ENCODE data around the gene MBD2. TPM values are rescaled to one million over a fixed set of nuclear protein-coding genes. Genes with fewer than 3 reads are reported as not detected.

The MBD2 gene
- total and polyA plus RNA-seq, 2 donors (not counting 1 experiment from before 2014, with no cell fraction given) = 53.0 to 134 TPM

DNA sequence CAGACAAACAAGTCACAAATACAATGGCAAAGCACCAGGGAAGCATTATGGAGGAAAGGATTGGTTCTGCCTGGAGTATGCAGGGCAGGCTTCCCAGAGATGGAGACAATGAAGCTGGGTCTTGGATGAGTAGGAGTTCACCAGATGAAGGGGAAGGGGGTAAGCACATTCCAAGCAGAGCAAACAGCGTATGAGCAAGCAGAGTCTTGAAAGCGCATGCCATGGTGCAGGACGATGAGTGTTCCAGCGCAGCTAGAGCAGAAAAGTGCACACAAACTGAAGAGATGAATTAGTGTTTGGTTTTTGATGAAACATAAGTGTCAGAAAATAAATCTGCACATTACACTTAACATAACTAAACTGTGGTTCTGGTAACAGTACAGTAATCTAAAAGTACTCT lies 21.6 kb downstream of the MBD2 start:
- Histone ChIP-seq H3K9me3 (ENCODE audit: control extremely low read depth in 1 of 3, control insufficient read depth in 2 of 3, insufficient read depth in 1 of 3, low read length in 2 of 3) (no peaks in the 10 kb centered on the region), H3K4me2 (replicated peaks; ENCODE audit: low read depth, low read length, poor library complexity, severe bottlenecking) (no peak overlapping the region), H3K79me2 (ENCODE audit: control insufficient read depth, insufficient read depth, low read length) (peaks cover 98% of the 10 kb centered on the region), H3K4me1 (ENCODE audit: control insufficient read depth in 2 of 2, insufficient read depth in 2 of 2, low read length in 2 of 2) (peaks cover 13 to 20% of the 10 kb centered on the region in 2 donors), H3K27ac (ENCODE audit: low read length in 2 of 2) (no peak overlapping the region), H3K9ac (ENCODE audit: low read length) (no peak overlapping the region), H3K36me3 (replicated peaks in 1 of 2; ENCODE audit: control extremely low read depth in 1 of 2, control insufficient read depth in 1 of 2, extremely low read depth in 1 of 2, insufficient read depth in 2 of 2, low read length in 1 of 2) (peaks cover 22 to 30% of the 10 kb centered on the region in 2 experiments), H3K4me3 (ENCODE audit: control extremely low read depth in 1 of 5, extremely low read depth in 1 of 5, insufficient read depth in 1 of 5, low read depth in 2 of 5, low read length in 4 of 5) (no peak overlapping the region), H2AFZ (ENCODE audit: insufficient read depth, low read depth, low read length, poor library complexity, severe bottlenecking) (no peak overlapping the region), H3K27me3 (replicated peaks in 1 of 4; ENCODE audit: control extremely low read depth in 1 of 4, control insufficient read depth in 3 of 4, insufficient read depth in 4 of 4, low read length in 3 of 4) (no peaks in the 10 kb centered on the region), H4K20me1 (ENCODE audit: control insufficient read depth, insufficient read depth, low read length, poor library complexity, severe bottlenecking) (peaks cover 57% of the 10 kb centered on the region)
- ChIA-PET POLR2A (no interaction called here), CTCF (interaction anchor here (1.3 kb wide), 1 partner anchor 68 kb away, joined by 4 read pairs; no protein-coding TSS in a partner anchor)
- H3K27me3 Mint-ChIP-seq = no peaks in the 10 kb centered on the region
- no peaks in the 10 kb centered on the region for H3K9me3 Mint-ChIP-seq (ENCODE audit: insufficient read depth)
- H3K4me1 Mint-ChIP-seq = peaks cover 46% of the 10 kb centered on the region
- DNase-seq = no peak
- no peak overlapping the region for H3K4me3 Mint-ChIP-seq
- 100% methylated on average over 2 of the region's 4 CpGs for WGBS (ENCODE audit: insufficient coverage)
- ATAC-seq (ENCODE audit: low read depth) = no peak
- H3K27ac Mint-ChIP-seq = no peak overlapping the region
- intact Hi-C loops (cut with micrococcal nuclease) = no loop called here
- TF ChIP-seq EZH2 (IDR thresholded peaks at IDR 0.05; ENCODE audit: borderline replicate concordance, insufficient read depth, low read depth, low read length, poor library complexity, severe bottlenecking) = no peak
- TF ChIP-seq, protein P1, sequence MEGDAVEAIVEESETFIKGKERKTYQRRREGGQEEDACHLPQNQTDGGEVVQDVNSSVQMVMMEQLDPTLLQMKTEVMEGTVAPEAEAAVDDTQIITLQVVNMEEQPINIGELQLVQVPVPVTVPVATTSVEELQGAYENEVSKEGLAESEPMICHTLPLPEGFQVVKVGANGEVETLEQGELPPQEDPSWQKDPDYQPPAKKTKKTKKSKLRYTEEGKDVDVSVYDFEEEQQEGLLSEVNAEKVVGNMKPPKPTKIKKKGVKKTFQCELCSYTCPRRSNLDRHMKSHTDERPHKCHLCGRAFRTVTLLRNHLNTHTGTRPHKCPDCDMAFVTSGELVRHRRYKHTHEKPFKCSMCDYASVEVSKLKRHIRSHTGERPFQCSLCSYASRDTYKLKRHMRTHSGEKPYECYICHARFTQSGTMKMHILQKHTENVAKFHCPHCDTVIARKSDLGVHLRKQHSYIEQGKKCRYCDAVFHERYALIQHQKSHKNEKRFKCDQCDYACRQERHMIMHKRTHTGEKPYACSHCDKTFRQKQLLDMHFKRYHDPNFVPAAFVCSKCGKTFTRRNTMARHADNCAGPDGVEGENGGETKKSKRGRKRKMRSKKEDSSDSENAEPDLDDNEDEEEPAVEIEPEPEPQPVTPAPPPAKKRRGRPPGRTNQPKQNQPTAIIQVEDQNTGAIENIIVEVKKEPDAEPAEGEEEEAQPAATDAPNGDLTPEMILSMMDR (IDR thresholded peaks at IDR 0.05) = no peak

DNA sequence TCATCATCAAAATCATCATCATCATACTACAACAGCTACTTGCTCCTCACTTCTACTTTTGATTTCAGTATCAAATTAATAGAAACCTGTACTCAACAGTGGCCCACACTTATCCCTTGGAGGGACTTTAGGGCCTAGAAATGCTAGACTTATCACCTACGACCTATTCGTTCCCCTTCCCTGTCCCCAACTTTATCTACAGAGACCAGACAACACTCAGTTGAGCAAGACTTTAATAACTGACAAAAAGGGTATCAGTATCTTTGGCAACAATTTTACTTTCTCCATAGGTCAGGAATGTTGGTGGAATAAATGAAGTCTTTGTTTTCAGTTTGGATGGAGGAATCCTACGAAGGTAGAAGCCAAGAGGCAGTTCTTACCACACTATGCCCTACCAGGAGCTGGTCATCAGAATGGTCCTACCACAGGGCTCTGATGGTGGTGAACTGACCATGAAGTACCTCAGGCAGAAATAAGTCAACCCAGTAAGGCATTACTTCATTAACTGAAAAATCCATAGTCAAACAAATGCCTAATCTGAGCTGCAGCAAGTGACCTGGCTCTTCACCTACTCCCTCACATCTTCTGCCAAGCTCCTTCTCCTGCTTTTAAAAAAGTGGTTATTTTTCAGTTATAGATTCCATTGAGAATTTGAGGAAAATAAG lies 26.6 kb downstream of the MBD2 start:
- TF ChIP-seq, protein P1 (IDR thresholded peaks at IDR 0.05) = no peak
- no peak for TF ChIP-seq EZH2 (IDR thresholded peaks at IDR 0.05; ENCODE audit: borderline replicate concordance, insufficient read depth, low read depth, low read length, poor library complexity, severe bottlenecking)
- H2AFZ ChIP-seq (ENCODE audit: insufficient read depth, low read depth, low read length, poor library complexity, severe bottlenecking) = no peak overlapping the region
- H3K4me3 ChIP-seq (ENCODE audit: control extremely low read depth in 1 of 5, extremely low read depth in 1 of 5, insufficient read depth in 1 of 5, low read depth in 2 of 5, low read length in 4 of 5) = no peak overlapping the region
- no peaks in the 10 kb centered on the region for H3K4me1 ChIP-seq (ENCODE audit: control insufficient read depth in 2 of 2, insufficient read depth in 2 of 2, low read length in 2 of 2)
- H3K27ac Mint-ChIP-seq = no peak overlapping the region
- ATAC-seq (ENCODE audit: low read depth) (no peak), DNase-seq (no peak)
- CTCF ChIA-PET = interaction anchor here (1.8 kb wide), 1 partner anchor 25 kb away, joined by 4 read pairs; no protein-coding TSS in a partner anchor
- H3K4me1 Mint-ChIP-seq = peaks cover 22% of the 10 kb centered on the region
- H3K4me2 ChIP-seq (replicated peaks; ENCODE audit: low read depth, low read length, poor library complexity, severe bottlenecking) = no peak overlapping the region
- intact Hi-C loops (cut with micrococcal nuclease) = no loop called here
- H3K9ac ChIP-seq (ENCODE audit: low read length) = no peak overlapping the region
- no peaks in the 10 kb centered on the region for H3K27me3 Mint-ChIP-seq
- H3K9me3 Mint-ChIP-seq (ENCODE audit: insufficient read depth) = no peaks in the 10 kb centered on the region
- POLR2A ChIA-PET = no interaction called here
- H3K79me2 ChIP-seq (ENCODE audit: control insufficient read depth, insufficient read depth, low read length) = peaks cover 92% of the 10 kb centered on the region
- H3K4me3 Mint-ChIP-seq = no peak overlapping the region
- H4K20me1 ChIP-seq (ENCODE audit: control insufficient read depth, insufficient read depth, low read length, poor library complexity, severe bottlenecking) = peaks cover 51% of the 10 kb centered on the region
- no peak overlapping the region for H3K27ac ChIP-seq (ENCODE audit: low read length in 2 of 2)
- H3K27me3 ChIP-seq (replicated peaks in 1 of 4; ENCODE audit: control extremely low read depth in 1 of 4, control insufficient read depth in 3 of 4, insufficient read depth in 4 of 4, low read length in 3 of 4) = no peaks in the 10 kb centered on the region
- H3K9me3 ChIP-seq (ENCODE audit: control extremely low read depth in 1 of 3, control insufficient read depth in 2 of 3, insufficient read depth in 1 of 3, low read length in 2 of 3) = no peaks in the 10 kb centered on the region
- 100% methylated on average over 2 of the region's 3 CpGs for WGBS (ENCODE audit: insufficient coverage)
- peaks cover 15 to 31% of the 10 kb centered on the region in 2 experiments for H3K36me3 ChIP-seq (replicated peaks in 1 of 2; ENCODE audit: control extremely low read depth in 1 of 2, control insufficient read depth in 1 of 2, extremely low read depth in 1 of 2, insufficient read depth in 2 of 2, low read length in 1 of 2)
